COLO829 (cell line): ENCODE results near the gene ATG7.
A peak's percentile ranks its signal among the peaks of the same experiment; 100 is the strongest.
"Not testable (repeated sequence)": the region's sequence is repeated elsewhere in the genome, so short reads cannot be mapped to it uniquely, and the experiment has no call there.

Experiments
- DNase-seq: peaks from one replicate; pipeline ENCODE4 v3.0.0; 2012; ENCODE audit warnings: low spot score

Gene ATG7

GRCh38 chr3:11389386-11390268 is 117.4 kb downstream of the ATG7 start:
- no peak for DNase-seq

GRCh38 chr3:11390411-11391131 is 118.4 kb downstream of the ATG7 start:
- DNase-seq = no peak

- DNase-seq = no peak
Measured at GRCh38 chr3:11391174-11391879, 119.1 kb downstream of the ATG7 start.

- DNase-seq = peak; percentile 29
Measured at GRCh38 chr3:11392014-11392859, 120.0 kb downstream of the ATG7 start.

- DNase-seq = no peak
Measured at GRCh38 chr3:11392860-11393114, 120.6 kb downstream of the ATG7 start.

GRCh38 chr3:11393401-11393800 is 121.2 kb downstream of the ATG7 start:
- no peak for DNase-seq

- no peak for DNase-seq
Measured at GRCh38 chr3:11394392-11394791, 122.2 kb downstream of the ATG7 start.

GRCh38 chr3:11400213-11400612 is 128.0 kb downstream of the ATG7 start:
- DNase-seq = no peak

- no peak for DNase-seq
Measured at GRCh38 chr3:11401434-11401833, 129.2 kb downstream of the ATG7 start.

GRCh38 chr3:11405323-11405722 is 133.1 kb downstream of the ATG7 start:
- DNase-seq = no peak

- DNase-seq = no peak
Measured at GRCh38 chr3:11407644-11408043, 135.4 kb downstream of the ATG7 start.

- not testable (repeated sequence) for DNase-seq
Measured at GRCh38 chr3:11408324-11408859, 136.2 kb downstream of the ATG7 start.

GRCh38 chr3:11410564-11410963 is 138.4 kb downstream of the ATG7 start:
- DNase-seq = no peak

GRCh38 chr3:11411956-11412355 is 139.8 kb downstream of the ATG7 start:
- no peak for DNase-seq

GRCh38 chr3:11413071-11413470 is 140.9 kb downstream of the ATG7 start:
- no peak for DNase-seq

- no peak for DNase-seq
Measured at GRCh38 chr3:11415099-11415498, 142.9 kb downstream of the ATG7 start.

- no peak for DNase-seq
Measured at GRCh38 chr3:11420066-11420465, 147.9 kb downstream of the ATG7 start.

- DNase-seq = no peak
Measured at GRCh38 chr3:11422291-11422690, 150.1 kb downstream of the ATG7 start.

GRCh38 chr3:11423868-11424267 is 151.7 kb downstream of the ATG7 start:
- no peak for DNase-seq

- no peak for DNase-seq
Measured at GRCh38 chr3:11424277-11424676, 152.1 kb downstream of the ATG7 start.

GRCh38 chr3:11430207-11430606 is 158.0 kb downstream of the ATG7 start:
- no peak for DNase-seq

GRCh38 chr3:11430624-11431023 is 158.4 kb downstream of the ATG7 start:
- DNase-seq = peak; percentile 13
